DOHH2 (cell line): Measurements from ENCODE around the gene RUNDC3A.

Experiments used
- H3F3A ChIP-seq: fragments of 200-600 bp; sonication (generic), shearing (Covaris generic); 2 replicates; pipeline ENCODE4 v1.6.0; 2016; ENCODE audit warnings: antibody characterized with exemption, mild to moderate bottlenecking; ENCODE audit not compliant: control insufficient read depth, insufficient read depth
- H3K27ac ChIP-seq: fragments of 200-600 bp; sonication (generic); 2 replicates; pipeline ENCODE4 v1.5.1; 2014; ENCODE audit warnings: low read depth, mild to moderate bottlenecking, low read length, moderate library complexity
- H3K27me3 ChIP-seq: fragments of 200-600 bp; sonication (generic); 2 replicates; pipeline ENCODE4 v1.6.1; 2014; ENCODE audit warnings: mild to moderate bottlenecking, low read length, mixed read lengths; ENCODE audit not compliant: control insufficient read depth
- H3K36me3 ChIP-seq: fragments of 200-600 bp; sonication (generic); 2 replicates; pipeline ENCODE4 v1.6.1; 2014; ENCODE audit warnings: mild to moderate bottlenecking, low read length, moderate library complexity, mixed read lengths; ENCODE audit not compliant: control insufficient read depth
- H3K4me1 ChIP-seq: fragments of 200-600 bp; sonication (generic); 2 replicates; pipeline ENCODE4 v1.6.1; 2014; ENCODE audit warnings: mild to moderate bottlenecking, low read length, mixed read lengths; ENCODE audit not compliant: control insufficient read depth
- H3K4me2 ChIP-seq: fragments of 200-600 bp; sonication (generic); 2 replicates; pipeline ENCODE4 v1.6.0; 2014; ENCODE audit warnings: mild to moderate bottlenecking, low read length, moderate library complexity
- H3K4me3 ChIP-seq: fragments of 200-600 bp; sonication (generic); 2 replicates; pipeline ENCODE4 v1.5.1; 2014; ENCODE audit warnings: mild to moderate bottlenecking, low read length, mixed read lengths
- H3K79me2 ChIP-seq: fragments of 200-600 bp; sonication (generic); 2 replicates; pipeline ENCODE4 v1.6.1; 2014; ENCODE audit warnings: mild to moderate bottlenecking, low read length, mixed read lengths; ENCODE audit not compliant: control insufficient read depth
- H3K9me2 ChIP-seq: fragments of 200-600 bp; sonication (generic); replicated peaks from 2 replicates; pipeline ENCODE4 v1.6.1; 2014; ENCODE audit warnings: mild to moderate bottlenecking, low read length, mixed read lengths; ENCODE audit not compliant: control insufficient read depth
- H3K9me3 ChIP-seq: fragments of 200-600 bp; sonication (generic); 2 replicates; pipeline ENCODE4 v1.6.1; 2014; ENCODE audit warnings: antibody characterized with exemption, low read length, mixed read lengths; ENCODE audit not compliant: control insufficient read depth, insufficient read depth
- H4K20me1 ChIP-seq: fragments of 200-600 bp; sonication (generic); 2 replicates; pipeline ENCODE4 v1.6.0; 2014; ENCODE audit warnings: low read depth, mild to moderate bottlenecking, antibody characterized with exemption, low read length, moderate library complexity; ENCODE audit not compliant: control insufficient read depth, insufficient read depth
- CTCF ChIP-seq: fragments of 200-600 bp; sonication (generic); IDR thresholded peaks from one replicate; pipeline ENCODE4 v1.5.1; 2014; ENCODE audit warnings: antibody characterized with exemption, mild to moderate bottlenecking, low read depth, low read length; ENCODE audit not compliant: poor library complexity, severe bottlenecking
- EZH2phosphoT487 ChIP-seq: fragments of 200-600 bp; sonication (generic); IDR thresholded peaks from 2 replicates; pipeline ENCODE4 v1.6.1; 2017; ENCODE audit warnings: borderline replicate concordance, mild to moderate bottlenecking, antibody characterized with exemption, low read length, moderate library complexity, mixed read lengths

RUNDC3A gene

GRCh38 chr17:44322236-44322895, 14.0 kb downstream of the RUNDC3A start:
- H3K79me2 ChIP-seq: peaks cover 37% of the 10 kb centered on the region
- no peaks in the 10 kb centered on the region for H3K27me3 ChIP-seq
- no peak overlapping the region for H3K27ac ChIP-seq
- H3K36me3 ChIP-seq: peaks cover 46% of the 10 kb centered on the region
- no peaks in the 10 kb centered on the region for H3K9me3 ChIP-seq
- H3K4me1 ChIP-seq: peaks cover 28% of the 10 kb centered on the region
- H3K9me2 ChIP-seq: no peaks in the 10 kb centered on the region
- no peak overlapping the region for H3K4me2 ChIP-seq
- no peak overlapping the region for H3K4me3 ChIP-seq
- H4K20me1 ChIP-seq: peaks cover 3% of the 10 kb centered on the region; the same call in 1 of the 2 replicates
- H3F3A ChIP-seq: peaks cover 9% of the 10 kb centered on the region
- TF ChIP-seq CTCF: no peak
- TF ChIP-seq EZH2phosphoT487: no peak

- H4K20me1 ChIP-seq: no peaks in the 10 kb centered on the region
- no peak for TF ChIP-seq EZH2phosphoT487
- TF ChIP-seq CTCF: no peak
- H3K9me2 ChIP-seq: no peaks in the 10 kb centered on the region
- no peaks in the 10 kb centered on the region for H3K27me3 ChIP-seq
- H3K4me3 ChIP-seq: peak overlapping the region; percentile 78
- peaks cover 40% of the 10 kb centered on the region for H3K4me1 ChIP-seq
- H3K27ac ChIP-seq: no peak overlapping the region
- H3K36me3 ChIP-seq: peaks cover 44% of the 10 kb centered on the region
- H3K79me2 ChIP-seq: peaks cover 40% of the 10 kb centered on the region
- H3K4me2 ChIP-seq: peak overlapping the region; percentile 84
- H3K9me3 ChIP-seq: no peaks in the 10 kb centered on the region
- H3F3A ChIP-seq: peaks cover 18% of the 10 kb centered on the region
These were observed 15.1 kb downstream of the RUNDC3A start for GRCh38 chr17:44323359-44324091.

DNA sequence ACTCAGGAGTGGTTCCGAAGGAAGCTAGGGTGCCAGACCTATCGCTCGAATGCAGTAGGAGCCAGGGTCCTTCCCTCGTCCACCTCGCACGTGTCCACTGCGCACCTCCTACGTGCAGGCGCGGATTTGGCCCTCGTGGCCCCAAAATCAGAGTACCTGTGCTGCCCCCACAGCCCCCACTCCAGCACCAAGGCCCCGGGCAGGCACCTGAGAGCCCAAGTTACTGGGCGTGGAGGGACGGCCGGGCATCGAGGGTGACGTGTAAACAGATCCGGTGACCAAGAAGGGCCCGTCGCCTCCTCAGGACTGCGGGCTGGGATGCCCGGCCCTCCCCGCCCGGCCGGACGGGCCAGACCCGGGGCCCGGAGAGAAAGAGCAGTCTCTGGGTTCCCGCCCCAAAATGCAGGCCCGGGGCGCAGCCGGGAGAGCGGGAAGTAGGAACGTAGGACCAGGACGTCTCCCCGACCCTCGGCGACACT, 15.7 kb downstream of the RUNDC3A start:
- Histone ChIP-seq H3K4me2 (peak overlapping the region; percentile 84), H3K27ac (peak overlapping the region; percentile 23; the same call in 1 of the 2 replicates), H3K27me3 (no peaks in the 10 kb centered on the region), H3K9me3 (no peaks in the 10 kb centered on the region), H3K79me2 (peaks cover 40% of the 10 kb centered on the region), H3K4me3 (peak overlapping the region; percentile 78), H4K20me1 (no peaks in the 10 kb centered on the region), H3K36me3 (peaks cover 43% of the 10 kb centered on the region), H3F3A (peaks cover 22% of the 10 kb centered on the region), H3K9me2 (no peaks in the 10 kb centered on the region), H3K4me1 (peaks cover 46% of the 10 kb centered on the region)
- TF ChIP-seq EZH2phosphoT487 (no peak), CTCF (no peak)
